Measurements from ENCODE around the gene RTKN. TPM values are rescaled to one million over a fixed set of nuclear protein-coding genes. Genes with fewer than 3 reads are reported as not detected.

The RTKN gene
- total RNA-seq, 5 donors from 2014 or later (not counting 1 experiment from before 2014, with no cell fraction given), result 0.93 to 1.7 (median 0.96) TPM; not detected in 1

DNA sequence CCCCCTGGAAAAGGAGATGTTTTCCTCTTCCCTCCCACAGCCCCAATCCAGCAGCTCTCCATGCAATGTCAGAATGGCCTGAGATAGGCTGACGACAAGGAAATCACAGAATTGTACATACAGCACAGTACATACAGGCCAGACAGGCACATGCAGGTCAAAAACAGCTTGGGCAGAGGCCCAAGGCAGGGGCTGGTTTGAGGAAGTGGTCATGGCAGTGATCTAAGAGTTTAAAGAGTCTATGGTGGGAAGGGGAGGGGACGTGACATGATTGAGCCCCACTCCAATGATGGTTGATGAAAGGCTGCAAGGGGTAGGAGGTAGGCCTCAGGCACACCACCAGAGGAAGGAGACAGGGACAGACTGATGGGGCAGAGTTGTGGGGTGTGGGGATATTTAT, 65.9 kb downstream of the RTKN start:
- Histone ChIP-seq H3K4me3 (ENCODE audit: control insufficient read depth in 1 of 2, extremely low read depth in 1 of 2, low read length in 1 of 2) (no peak overlapping the region), H3K36me3 (ENCODE audit: control insufficient read depth in 2 of 2, extremely low read depth in 1 of 2, insufficient read depth in 1 of 2, low read length in 1 of 2) (peaks cover 15 to 65% of the 10 kb centered on the region in 2 donors), H3K27ac (ENCODE audit: low read length) (no peak overlapping the region), H3K4me1 (ENCODE audit: control insufficient read depth in 1 of 2, extremely low read depth in 1 of 2, insufficient read depth in 2 of 2, low read length in 2 of 2) (peaks cover 2 to 21% of the 10 kb centered on the region in 2 experiments), H3K9me3 (no peaks in the 10 kb centered on the region), H3K27me3 (replicated peaks in 1 of 2; ENCODE audit: control insufficient read depth in 2 of 2, extremely low read depth in 1 of 2, insufficient read depth in 2 of 2, low read length in 1 of 2) (no peaks in the 10 kb centered on the region)
- POLR2A ChIA-PET, result no interaction called here
- Mint-ChIP-seq H3K4me3 (no peak overlapping the region), H3K36me3 (peaks cover 45% of the 10 kb centered on the region), H3K4me1 (peaks cover 26 to 38% (median 30%) of the 10 kb centered on the region in 3 donors), H3K27me3 (no peaks in the 10 kb centered on the region), H3K9me3 (no peaks in the 10 kb centered on the region), H3K27ac (no peak overlapping the region)
- DNase-seq, result no peak
- CTCF ChIA-PET, result no interaction called here
- no peak for ATAC-seq (replicated peaks in 1 of 4)
- WGBS (ENCODE audit: insufficient coverage), result 89% methylated on average over 1 of the region's 2 CpGs

Other genes with a start within 250 kb of the RTKN start
- gene MTHFD2, start 243.3 kb downstream of the RTKN start, total RNA-seq, result 10 to 100 TPM; 26.3 to 59.3 (median 47.9) TPM
- 10 to 100 TPM; 10.1 to 19.3 (median 14.6) TPM for gene SLC4A5, start 98.5 kb downstream of the RTKN start, total RNA-seq
- gene DCTN1, start 61.6 kb downstream of the RTKN start, total RNA-seq, result 100 to 1,000 TPM in 3 of 5 donors, 10 to 100 TPM in 2; 81.9 to 124 (median 117) TPM
- 1 to 10 TPM; 5.0 to 9.5 (median 7.5) TPM for gene C2orf81, start 20.3 kb downstream of the RTKN start, total RNA-seq
- 10 to 100 TPM; 31.4 to 46.8 (median 45.4) TPM for gene WDR54, start 20.2 kb downstream of the RTKN start, total RNA-seq
- 10 to 100 TPM; 44.5 to 70.8 (median 68.4) TPM for gene INO80B, start 13.2 kb upstream of the RTKN start, total RNA-seq
- gene WBP1, start 16.5 kb upstream of the RTKN start, total RNA-seq, result 100 to 1,000 TPM in 2 of 5 donors, 10 to 100 TPM in 3; 80.2 to 104 (median 98.2) TPM
- 100 to 1,000 TPM in 1 of 5 donors, 10 to 100 TPM in 4; 72.0 to 114 (median 93.8) TPM for gene MOGS, start 23.4 kb upstream of the RTKN start, total RNA-seq
- gene MRPL53, start 30.7 kb upstream of the RTKN start, total RNA-seq, result 10 to 100 TPM; 53.9 to 77.9 (median 59.4) TPM
- gene CCDC142, start 41.1 kb upstream of the RTKN start, total RNA-seq, result 10 to 100 TPM; 16.1 to 59.3 (median 56.7) TPM
- 10 to 100 TPM; 33.1 to 45.8 (median 44.6) TPM for gene TTC31, start 41.1 kb upstream of the RTKN start, total RNA-seq
- under 1 TPM in 4 of 5 donors, not detected in 1; 0.32 to 0.73 (median 0.66) TPM for gene LBX2, start 57.7 kb upstream of the RTKN start, total RNA-seq
- 10 to 100 TPM; 17.6 to 34.3 (median 28.0) TPM for gene PCGF1, start 65.8 kb upstream of the RTKN start, total RNA-seq
- gene TLX2, start 72.5 kb upstream of the RTKN start, total RNA-seq, result under 1 TPM in 2 of 5 donors, not detected in 3; 0.28 to 0.46 TPM
- under 1 TPM in 3 of 5 donors, not detected in 2; 0.33 to 0.76 (median 0.47) TPM for gene DQX1, start 84.3 kb upstream of the RTKN start, total RNA-seq
- gene AUP1, start 87.8 kb upstream of the RTKN start, total RNA-seq, result 100 to 1,000 TPM; 144 to 167 (median 149) TPM
- 10 to 100 TPM; 25.1 to 45.2 (median 38.3) TPM for gene HTRA2, start 88.0 kb upstream of the RTKN start, total RNA-seq
- gene LOXL3, start 112.0 kb upstream of the RTKN start, total RNA-seq, result under 1 TPM in 4 of 5 donors, not detected in 1; 0.10 to 0.47 (median 0.38) TPM
- gene DOK1, start 112.8 kb upstream of the RTKN start, total RNA-seq, result 10 to 100 TPM in 3 of 5 donors, 1 to 10 TPM in 2; 9.6 to 36.5 (median 33.0) TPM
- not detected for gene M1AP, start 206.4 kb upstream of the RTKN start, total RNA-seq
- gene SEMA4F, start 212.3 kb upstream of the RTKN start, total RNA-seq, result 10 to 100 TPM; 12.2 to 24.9 (median 18.6) TPM